BJ (cell line): ENCODE results near the gene CHMP6. TPM values are rescaled to one million over a fixed set of nuclear protein-coding genes. Genes with fewer than 3 reads are reported as not detected.

ENCODE experiments used
- CTCF ChIA-PET: fragments of 350-600 bp; formaldehyde crosslinking; extraction: SDS; loops from one replicate; lab custom pipeline; 2021; ENCODE audit warnings: antibody characterized with exemption, inconsistent platforms; lab: Yijun Ruan, JAX
- POLR2A ChIA-PET: fragments of 300-600 bp; sonication (Branson Sonifier 250); formaldehyde crosslinking; extraction: SDS; loops from one replicate; lab custom pipeline; 2021; ENCODE audit warnings: antibody characterized with exemption; lab: Charles Lee
- DNase-seq: peaks from one replicate; pipeline ENCODE4 v3.0.0-alpha.2; 2011; ENCODE audit warnings: low read depth
- H3K27me3 ChIP-seq: 2 replicates; pipeline ENCODE4 v1.6.0; 2011; ENCODE audit warnings: low read length; ENCODE audit not compliant: control insufficient read depth, insufficient read depth
- H3K36me3 ChIP-seq: 2 replicates; pipeline ENCODE4 v1.5.1; 2011; ENCODE audit warnings: low read length; ENCODE audit not compliant: control insufficient read depth, insufficient read depth
- H3K4me3 ChIP-seq: 2 replicates; pipeline ENCODE4 v1.5.1; 2011; ENCODE audit warnings: low read depth, mild to moderate bottlenecking, control low read depth, low read length
- polyA plus RNA-seq: library from polyadenylated mRNA; depleted of rRNA; stranded (reverse); fragments of >200 nt; gene quantifications from 2 replicates; pipeline ENCODE4 v1.2.3, GENCODE V29; 2011
- TF ChIP-seq, protein P1 (sequence below): IDR thresholded peaks from 2 replicates; pipeline ENCODE4 v1.5.1; 2011; ENCODE audit warnings: low read depth, mild to moderate bottlenecking, control low read depth, inconsistent platforms, low read length, moderate library complexity; ENCODE audit not compliant: insufficient read depth

CHMP6 gene
- polyA plus RNA-seq, 1 experiment = 30.7 TPM

DNA sequence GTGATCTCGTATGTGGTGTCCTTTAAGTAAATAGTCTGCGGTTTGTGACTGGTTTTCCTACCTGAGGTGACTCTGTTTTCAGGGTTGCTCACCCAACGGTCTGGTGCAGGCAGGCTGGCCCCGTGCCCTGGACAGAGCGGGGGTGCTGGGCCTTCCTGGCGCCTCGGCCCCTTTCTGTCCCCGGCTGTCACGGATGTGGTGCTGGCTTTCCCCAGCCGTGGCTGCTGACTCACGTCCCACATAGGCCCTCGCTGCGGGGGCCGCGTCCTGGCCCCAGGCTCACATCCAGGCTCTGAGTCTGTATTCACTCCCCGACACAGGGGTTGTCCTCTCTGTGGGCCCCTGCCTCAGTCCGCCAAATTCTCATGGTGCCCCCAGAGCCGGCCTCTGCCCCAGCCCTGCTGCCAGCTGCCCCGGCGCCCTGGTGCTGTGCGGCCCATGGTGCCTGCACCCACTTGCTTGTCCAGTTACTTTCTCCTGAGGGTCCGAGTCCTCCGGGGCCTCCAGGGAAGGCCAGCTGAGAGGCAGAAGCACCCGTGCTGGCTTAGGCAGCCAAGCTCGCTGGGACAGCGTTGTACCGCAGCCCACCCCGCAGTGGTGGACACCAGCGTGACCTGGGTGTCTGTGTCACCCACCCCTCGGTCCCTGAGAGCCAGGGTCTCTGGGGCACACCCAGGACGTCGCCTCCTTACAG is 5.9 kb downstream of the CHMP6 start:
- Histone ChIP-seq H3K27me3 (no peaks in the 10 kb centered on the region), H3K36me3 (peaks cover 38% of the 10 kb centered on the region), H3K4me3 (no peak overlapping the region)
- ChIA-PET CTCF (no interaction called here), POLR2A (no interaction called here)
- TF ChIP-seq, protein P1, sequence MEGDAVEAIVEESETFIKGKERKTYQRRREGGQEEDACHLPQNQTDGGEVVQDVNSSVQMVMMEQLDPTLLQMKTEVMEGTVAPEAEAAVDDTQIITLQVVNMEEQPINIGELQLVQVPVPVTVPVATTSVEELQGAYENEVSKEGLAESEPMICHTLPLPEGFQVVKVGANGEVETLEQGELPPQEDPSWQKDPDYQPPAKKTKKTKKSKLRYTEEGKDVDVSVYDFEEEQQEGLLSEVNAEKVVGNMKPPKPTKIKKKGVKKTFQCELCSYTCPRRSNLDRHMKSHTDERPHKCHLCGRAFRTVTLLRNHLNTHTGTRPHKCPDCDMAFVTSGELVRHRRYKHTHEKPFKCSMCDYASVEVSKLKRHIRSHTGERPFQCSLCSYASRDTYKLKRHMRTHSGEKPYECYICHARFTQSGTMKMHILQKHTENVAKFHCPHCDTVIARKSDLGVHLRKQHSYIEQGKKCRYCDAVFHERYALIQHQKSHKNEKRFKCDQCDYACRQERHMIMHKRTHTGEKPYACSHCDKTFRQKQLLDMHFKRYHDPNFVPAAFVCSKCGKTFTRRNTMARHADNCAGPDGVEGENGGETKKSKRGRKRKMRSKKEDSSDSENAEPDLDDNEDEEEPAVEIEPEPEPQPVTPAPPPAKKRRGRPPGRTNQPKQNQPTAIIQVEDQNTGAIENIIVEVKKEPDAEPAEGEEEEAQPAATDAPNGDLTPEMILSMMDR = no peak
- DNase-seq = no peak

DNA sequence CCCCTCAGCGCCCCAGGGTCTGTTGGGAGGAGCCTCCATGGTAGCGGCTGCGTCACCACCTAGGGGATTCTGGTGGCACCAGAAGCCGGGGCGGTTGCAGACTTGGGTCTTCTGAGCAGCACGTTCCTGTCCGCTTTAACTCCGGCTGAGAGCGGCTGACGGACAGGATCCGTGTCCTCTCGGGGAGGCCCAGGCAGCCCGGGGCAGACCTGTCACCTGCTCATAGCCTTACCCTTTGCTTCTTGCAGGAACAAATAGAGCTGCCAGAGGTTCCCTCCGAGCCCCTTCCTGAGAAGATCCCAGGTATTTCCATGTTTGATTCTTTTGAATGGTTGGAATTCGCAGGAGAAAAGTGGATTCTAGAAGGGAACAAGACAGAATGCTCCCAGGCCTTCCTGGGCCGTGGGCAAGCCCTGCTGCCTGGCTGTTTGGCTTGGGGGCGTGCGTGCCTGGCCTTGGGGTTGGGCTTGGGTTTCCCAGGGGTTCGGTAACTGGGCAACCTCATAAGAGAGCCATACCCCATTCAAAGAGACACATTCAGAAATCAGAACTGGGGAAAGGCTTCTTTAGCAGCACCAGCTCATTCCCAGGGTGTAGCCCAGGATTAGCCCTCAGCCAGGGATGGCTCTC is 6.6 kb downstream of the CHMP6 start:
- TF ChIP-seq, protein P1 = no peak
- CTCF ChIA-PET = interaction anchor here (0.7 to 1.0 kb wide), 2 partner anchors 9 to 25 kb away, joined by 3 to 4 read pairs; no protein-coding TSS in a partner anchor
- Histone ChIP-seq H3K4me3 (no peak overlapping the region), H3K27me3 (no peaks in the 10 kb centered on the region; the same call in 1 of the 2 replicates), H3K36me3 (peaks cover 38% of the 10 kb centered on the region)
- no peak for DNase-seq
- POLR2A ChIA-PET = no interaction called here

DNA sequence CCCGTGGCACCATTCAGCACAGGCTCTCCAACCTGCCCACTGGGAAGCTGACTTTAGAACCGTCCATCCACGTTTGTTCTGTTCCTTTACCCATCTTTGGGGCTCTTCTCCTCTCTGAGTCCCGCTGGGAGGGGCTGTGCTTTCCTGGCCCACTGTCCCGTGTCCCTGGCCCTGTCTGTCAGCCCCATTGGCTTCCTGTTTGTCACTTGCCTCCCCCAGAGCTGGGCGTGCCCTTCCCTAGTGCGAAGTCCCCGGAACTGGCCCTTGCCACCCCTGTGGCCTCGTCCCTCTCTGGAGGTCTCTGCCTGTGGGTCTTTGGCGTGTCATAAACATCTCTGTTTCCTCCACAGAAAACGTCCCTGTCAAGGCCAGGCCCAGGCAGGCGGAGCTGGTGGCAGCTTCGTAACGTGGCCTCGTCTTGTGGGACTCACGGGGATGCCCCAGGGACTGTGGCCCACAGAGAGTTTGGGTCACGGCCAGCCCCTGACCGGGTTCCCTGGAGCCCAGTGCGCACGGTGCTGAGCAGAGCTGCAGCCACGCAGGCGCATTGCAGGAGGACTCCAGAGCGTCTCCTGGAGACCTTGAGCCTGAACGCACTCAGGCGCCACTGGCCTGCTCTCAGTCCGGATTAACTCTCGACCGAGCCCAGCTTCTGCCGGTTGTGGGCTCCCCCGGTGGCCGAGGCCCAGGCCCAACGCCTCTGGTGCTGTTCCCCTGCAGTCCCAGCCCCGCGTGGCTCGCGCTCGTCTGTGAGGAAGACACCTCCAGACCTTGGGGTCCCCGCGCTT is 7.3 kb downstream of the CHMP6 start:
- peaks cover 4% of the 10 kb centered on the region for H3K27me3 ChIP-seq
- CTCF ChIA-PET = interaction anchor here (0.7 to 1.0 kb wide), 2 partner anchors 10 to 24 kb away, joined by 3 to 4 read pairs; no protein-coding TSS in a partner anchor
- no peak for DNase-seq
- peaks cover 38% of the 10 kb centered on the region for H3K36me3 ChIP-seq
- TF ChIP-seq, protein P1 = no peak
- POLR2A ChIA-PET = no interaction called here
- H3K4me3 ChIP-seq = no peak overlapping the region

DNA sequence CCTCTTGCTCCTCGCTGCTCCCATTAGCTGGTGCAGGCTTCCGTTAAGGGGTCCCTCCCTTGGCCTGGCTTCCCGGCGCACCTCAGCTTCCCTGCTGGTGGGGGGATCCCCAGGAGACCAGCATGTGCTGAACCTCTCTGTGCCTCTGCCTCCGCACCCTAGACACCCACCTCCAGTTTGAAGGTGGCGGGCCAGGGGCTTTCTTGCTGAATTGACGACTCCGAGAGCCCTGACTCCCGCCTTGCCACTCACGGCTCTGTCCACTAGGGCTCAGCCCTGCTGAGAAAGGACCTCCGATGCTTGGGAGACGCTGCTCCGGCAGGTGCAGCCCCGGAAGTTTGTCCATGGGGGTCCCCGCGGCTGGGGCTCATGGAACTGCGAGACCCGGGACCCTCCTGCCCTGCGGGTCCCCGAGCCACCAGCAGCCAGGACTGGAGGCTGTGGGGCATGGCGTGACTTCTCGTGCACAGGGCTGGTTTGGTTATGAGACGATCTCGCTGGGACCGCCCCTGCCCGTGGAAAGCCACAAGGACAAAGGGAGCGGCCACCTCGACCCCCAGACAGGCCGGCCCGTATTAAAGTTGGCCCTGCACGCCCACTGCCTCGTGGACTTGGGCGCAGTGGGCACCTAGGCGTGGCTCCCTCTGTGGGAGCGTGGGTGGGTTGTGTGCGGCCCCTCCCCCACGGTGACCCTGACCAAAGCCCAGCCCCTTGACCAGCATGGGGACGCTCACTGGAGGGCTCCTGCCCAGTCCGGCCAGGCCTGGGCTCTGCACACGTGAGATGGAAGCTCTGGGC is 8.1 kb downstream of the CHMP6 start:
- POLR2A ChIA-PET = no interaction called here
- TF ChIP-seq, protein P1 = no peak
- H3K27me3 ChIP-seq = peaks cover 10% of the 10 kb centered on the region

DNA sequence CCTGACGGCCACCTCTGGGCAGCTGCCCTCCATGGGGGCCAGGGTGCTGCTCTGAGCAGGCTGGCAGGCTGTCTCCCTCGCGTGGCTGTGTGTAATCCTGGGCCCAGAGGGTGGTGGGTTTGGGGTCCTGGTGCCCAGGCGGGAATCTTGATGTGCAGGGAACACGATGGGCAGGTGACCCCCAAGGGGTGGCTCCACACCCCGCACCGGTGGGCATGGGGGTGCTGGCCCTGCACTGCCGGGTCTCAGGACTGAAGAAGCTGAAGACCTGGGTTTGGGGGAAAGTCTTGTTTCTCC is 8.6 kb downstream of the CHMP6 start:
- H3K36me3 ChIP-seq = peaks cover 34% of the 10 kb centered on the region
- TF ChIP-seq, protein P1 = no peak
- H3K27me3 ChIP-seq = peaks cover 11% of the 10 kb centered on the region
- ChIA-PET CTCF (no interaction called here), POLR2A (no interaction called here)
- no peak overlapping the region for H3K4me3 ChIP-seq
- DNase-seq = no peak

More for the DNA sequence above, 8.1 kb downstream of the CHMP6 start:
- no peak overlapping the region for H3K4me3 ChIP-seq
- peaks cover 36% of the 10 kb centered on the region for H3K36me3 ChIP-seq
- DNase-seq = no peak
- CTCF ChIA-PET = interaction anchor here (1.0 kb wide), 1 partner anchor 11 kb away, joined by 4 read pairs; no protein-coding TSS in a partner anchor
